Ishikawa (cell line): ENCODE measurements around the gene ESYT1.
A peak's percentile ranks its signal among the peaks of the same experiment; 100 is the strongest.

Source experiments
- FOXM1 ChIP-seq: IDR thresholded peaks from 2 replicates; pipeline ENCODE4 v1.6.1; 2012; ENCODE audit warnings: low read depth, borderline replicate concordance
- RAD21 ChIP-seq: IDR thresholded peaks from 2 replicates; pipeline ENCODE4 v1.6.1; 2012; ENCODE audit warnings: low read depth
- TAF1 ChIP-seq: IDR thresholded peaks from 2 replicates; pipeline ENCODE4 v1.6.1; 2012; ENCODE audit warnings: low read depth, mild to moderate bottlenecking
- TCF12 ChIP-seq: IDR thresholded peaks from 2 replicates; pipeline ENCODE4 v1.6.1; 2012; ENCODE audit warnings: low read depth
- YY1 ChIP-seq: IDR thresholded peaks from 2 replicates; pipeline ENCODE4 v1.6.1; 2012; ENCODE audit warnings: low read depth

The ESYT1 gene

DNA sequence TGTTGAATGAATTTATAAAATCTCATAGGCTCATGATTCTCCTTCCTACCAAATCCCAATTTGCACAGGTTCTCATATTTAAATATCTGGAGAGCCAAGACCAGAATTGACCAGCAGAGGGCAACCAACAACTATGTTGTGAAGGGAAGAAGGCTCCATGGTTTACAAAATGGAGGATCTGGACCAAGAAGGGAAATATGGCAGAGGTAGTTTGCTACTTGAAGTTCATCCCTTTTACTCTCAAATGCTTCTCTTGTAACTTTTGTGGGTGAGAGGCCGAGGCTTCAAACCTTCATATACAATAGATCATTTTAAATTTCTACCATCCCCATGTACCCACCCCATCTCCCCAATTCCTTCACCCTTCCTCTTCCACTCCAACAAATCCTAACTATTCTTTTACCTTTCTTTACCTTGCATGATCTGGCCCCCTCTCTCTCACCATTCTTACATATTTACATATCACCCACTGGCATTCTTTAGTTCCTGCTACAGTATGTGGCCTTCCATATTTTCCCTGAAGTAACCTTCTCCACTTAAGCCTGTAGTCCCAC is 65.0 kb downstream of the ESYT1 start:
- TF ChIP-seq YY1 (peak; percentile 90), RAD21 (peak; percentile 95), FOXM1 (no peak), TAF1 (no peak), TCF12 (no peak)
